GM18867 (cell line): ENCODE measurements around the gene ARL17A.
A peak's percentile ranks its signal among the peaks of the same experiment; 100 is the strongest.
"Not testable (repeated sequence)": the region's sequence is repeated elsewhere in the genome, so short reads cannot be mapped to it uniquely, and the experiment has no call there.

Experiments
- ATAC-seq: cut with Tn5 transposase; IDR thresholded peaks from one replicate; pipeline ENCODE4 v1.9.1; 2021; ENCODE audit warnings: mild to moderate bottlenecking, moderate library complexity; ENCODE audit not compliant: unreplicated experiment

The ARL17A gene

GRCh38 chr17:46579083-46580075 is at the start of gene ARL17A:
TSS of gene ARL17A (minus strand) at chr17:46579691. CDS start at chr17:46576322, 3,369 bp downstream.
- peak; percentile 89 for ATAC-seq

GRCh38 chr17:46628753-46629436 is 49.4 kb upstream of the ARL17A start:
- not testable (repeated sequence) for ATAC-seq

GRCh38 chr17:46627452-46627851 is 48.0 kb upstream of the ARL17A start:
- ATAC-seq: not testable (repeated sequence)

GRCh38 chr17:46624726-46625125 is 45.2 kb upstream of the ARL17A start:
- ATAC-seq: not testable (repeated sequence)

- ATAC-seq: not testable (repeated sequence)
Measured at GRCh38 chr17:46623790-46624189, 44.3 kb upstream of the ARL17A start.

GRCh38 chr17:46618975-46619374 is 39.5 kb upstream of the ARL17A start:
- not testable (repeated sequence) for ATAC-seq

- not testable (repeated sequence) for ATAC-seq
Measured at GRCh38 chr17:46617121-46617520, 37.6 kb upstream of the ARL17A start.

- ATAC-seq: not testable (repeated sequence)
Measured at GRCh38 chr17:46613876-46614275, 34.4 kb upstream of the ARL17A start.

GRCh38 chr17:46611304-46611703 is 31.8 kb upstream of the ARL17A start:
- ATAC-seq: not testable (repeated sequence)

- ATAC-seq: peak; percentile 72
Measured at GRCh38 chr17:46603125-46603524, 23.6 kb upstream of the ARL17A start.

GRCh38 chr17:46600767-46601166 is 21.3 kb upstream of the ARL17A start:
- not testable (repeated sequence) for ATAC-seq

- ATAC-seq: peak; percentile 57
Measured at GRCh38 chr17:46598344-46598931, 18.9 kb upstream of the ARL17A start.

GRCh38 chr17:46591332-46591731 is 11.8 kb upstream of the ARL17A start:
- ATAC-seq: peak; percentile 50

- ATAC-seq: peak; percentile 81
Measured at GRCh38 chr17:46590157-46591146, 11.0 kb upstream of the ARL17A start, which contains the start of gene NSF. TSS of gene NSF (plus strand) at chr17:46590669. CDS start at chr17:46590776, 107 bp downstream.

GRCh38 chr17:46585444-46585843 is 6.0 kb upstream of the ARL17A start:
- ATAC-seq: not testable (repeated sequence)

GRCh38 chr17:46580082-46580481 is 591 bp upstream of the ARL17A start:
- ATAC-seq: not testable (repeated sequence)

- ATAC-seq: not testable (repeated sequence)
Measured at GRCh38 chr17:46571796-46572195, 7.7 kb downstream of the ARL17A start.

- ATAC-seq: not testable (repeated sequence)
Measured at GRCh38 chr17:46566980-46567379, 12.5 kb downstream of the ARL17A start.

GRCh38 chr17:46566284-46566683 is 13.2 kb downstream of the ARL17A start:
- ATAC-seq: peak; percentile 44

- not testable (repeated sequence) for ATAC-seq
Measured at GRCh38 chr17:46560048-46560447, 19.4 kb downstream of the ARL17A start.
